ENCODE data around the gene PRDX5.
"Not testable (repeated sequence)": the region's sequence is repeated elsewhere in the genome, so short reads cannot be mapped to it uniquely, and the experiment has no call there.

The PRDX5 gene

GRCh38 chr11:64305075-64305690 lies 12.7 kb upstream of the PRDX5 start, which contains the start of gene ESRRA:
Gene ESRRA, plus strand, starts transcription at chr11:64305524. Its CDS starts 1,656 bp downstream, at chr11:64307180.
- no peak for TF ChIP-seq JUND (IDR thresholded peaks at IDR 0.05; ENCODE audit: low read depth)
- in situ Hi-C loops (cut with HindIII; ENCODE audit: low pct_unique_long_range_greater_than_20kb, low sequenced_read_pairs): no loop called here
- peak; percentile 97 to 99 for DNase-seq (ENCODE audit: low read depth in 1 of 2, low spot score in 1 of 2)

- DNase-seq (ENCODE audit: low read depth in 1 of 2, low spot score in 1 of 2): peak in 1 of 2 experiments; percentile 78
- no peak for TF ChIP-seq JUND (IDR thresholded peaks at IDR 0.05; ENCODE audit: low read depth)
- in situ Hi-C loops (cut with HindIII; ENCODE audit: low pct_unique_long_range_greater_than_20kb, low sequenced_read_pairs): no loop called here
These were observed 12.0 kb upstream of the PRDX5 start for GRCh38 chr11:64305691-64306562.

- in situ Hi-C loops (cut with HindIII; ENCODE audit: low pct_unique_long_range_greater_than_20kb, low sequenced_read_pairs): no loop called here
- DNase-seq (ENCODE audit: low read depth in 1 of 2, low spot score in 1 of 2): no peak
- no peak for TF ChIP-seq JUND (IDR thresholded peaks at IDR 0.05; ENCODE audit: low read depth)
These were observed 11.4 kb upstream of the PRDX5 start for GRCh38 chr11:64306563-64306875.

GRCh38 chr11:64306876-64307622 lies 10.9 kb upstream of the PRDX5 start:
- no peak for TF ChIP-seq JUND (IDR thresholded peaks at IDR 0.05; ENCODE audit: low read depth)
- no peak for DNase-seq (ENCODE audit: low read depth in 1 of 2, low spot score in 1 of 2)
- in situ Hi-C loops (cut with HindIII; ENCODE audit: low pct_unique_long_range_greater_than_20kb, low sequenced_read_pairs): no loop called here

- in situ Hi-C loops (cut with HindIII; ENCODE audit: low pct_unique_long_range_greater_than_20kb, low sequenced_read_pairs); DNase-seq (ENCODE audit: low read depth in 1 of 2, low spot score in 1 of 2): not testable (repeated sequence)
These were observed 10.1 kb upstream of the PRDX5 start for GRCh38 chr11:64307795-64308194.

- no peak for TF ChIP-seq JUND (IDR thresholded peaks at IDR 0.05; ENCODE audit: low read depth)
- DNase-seq (ENCODE audit: low read depth in 1 of 2, low spot score in 1 of 2): no peak
- in situ Hi-C loops (cut with HindIII; ENCODE audit: low pct_unique_long_range_greater_than_20kb, low sequenced_read_pairs): no loop called here
These were observed 5.0 kb upstream of the PRDX5 start for GRCh38 chr11:64312947-64313346.

- no peak for DNase-seq (ENCODE audit: low read depth in 1 of 2, low spot score in 1 of 2)
- no peak for TF ChIP-seq JUND (IDR thresholded peaks at IDR 0.05; ENCODE audit: low read depth)
- in situ Hi-C loops (cut with HindIII; ENCODE audit: low pct_unique_long_range_greater_than_20kb, low sequenced_read_pairs): no loop called here
These were observed 4.3 kb upstream of the PRDX5 start for GRCh38 chr11:64313491-64314145.

GRCh38 chr11:64314146-64314804 lies 3.6 kb upstream of the PRDX5 start:
- peak in 1 of 2 experiments; percentile 49 for DNase-seq (ENCODE audit: low read depth in 1 of 2, low spot score in 1 of 2)
- no peak for TF ChIP-seq JUND (IDR thresholded peaks at IDR 0.05; ENCODE audit: low read depth)
- in situ Hi-C loops (cut with HindIII; ENCODE audit: low pct_unique_long_range_greater_than_20kb, low sequenced_read_pairs): no loop called here

- no peak for TF ChIP-seq JUND (IDR thresholded peaks at IDR 0.05; ENCODE audit: low read depth)
- no peak for DNase-seq (ENCODE audit: low read depth in 1 of 2, low spot score in 1 of 2)
- in situ Hi-C loops (cut with HindIII; ENCODE audit: low pct_unique_long_range_greater_than_20kb, low sequenced_read_pairs): no loop called here
These were observed 2.9 kb upstream of the PRDX5 start for GRCh38 chr11:64314805-64315561.

GRCh38 chr11:64315667-64316526 lies 2.0 kb upstream of the PRDX5 start:
- DNase-seq (ENCODE audit: low read depth in 1 of 2, low spot score in 1 of 2); in situ Hi-C loops (cut with HindIII; ENCODE audit: low pct_unique_long_range_greater_than_20kb, low sequenced_read_pairs): not testable (repeated sequence)
